ENCODE results near the gene RUNX2.
"Not testable (repeated sequence)": the region's sequence is repeated elsewhere in the genome, so short reads cannot be mapped to it uniquely, and the experiment has no call there.

Gene RUNX2

DNA sequence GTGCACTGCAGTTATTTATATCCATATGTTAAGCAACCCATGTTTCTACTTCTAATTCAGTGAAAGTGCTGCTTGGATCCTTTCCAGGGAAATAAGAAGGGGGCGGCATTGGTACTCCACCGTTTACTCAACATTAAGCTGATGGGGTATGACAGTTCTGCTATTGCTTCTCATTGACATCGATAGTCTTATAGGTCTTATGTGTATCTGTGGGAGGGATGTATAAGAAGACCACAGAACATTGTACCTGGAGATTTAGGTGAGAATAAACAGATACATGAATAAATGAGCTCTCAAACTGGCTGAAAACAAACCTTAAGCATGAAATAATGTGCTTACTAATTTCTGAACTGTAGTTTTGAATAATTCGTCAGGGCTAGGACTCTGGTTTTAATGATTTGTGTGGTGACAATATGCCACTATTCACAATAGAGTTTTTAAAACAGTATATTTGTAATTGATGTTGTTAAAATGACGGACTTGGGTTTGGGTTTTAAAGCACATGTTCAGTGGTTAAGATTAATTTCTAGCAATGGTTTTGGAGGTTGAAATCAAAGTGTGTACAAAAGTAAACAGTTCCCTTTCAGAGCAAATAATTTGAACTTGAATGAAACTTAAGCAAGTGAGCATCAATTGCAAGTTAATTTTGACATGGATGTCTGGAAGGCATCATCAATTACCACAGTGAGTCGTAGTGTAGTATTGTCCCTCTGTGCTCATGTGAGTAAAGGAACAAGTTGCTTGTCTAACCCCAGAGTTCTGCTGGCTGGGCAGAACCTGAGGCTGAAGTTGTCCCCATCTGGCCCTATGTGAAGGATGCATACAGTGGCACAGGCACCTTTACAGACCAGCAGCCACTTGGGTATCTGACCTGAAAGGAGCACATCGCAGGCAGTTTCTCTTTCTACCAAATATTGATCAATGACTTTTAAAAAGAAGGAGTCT lies 134.3 kb downstream of the RUNX2 start:
- DNase-seq: no peak

DNA sequence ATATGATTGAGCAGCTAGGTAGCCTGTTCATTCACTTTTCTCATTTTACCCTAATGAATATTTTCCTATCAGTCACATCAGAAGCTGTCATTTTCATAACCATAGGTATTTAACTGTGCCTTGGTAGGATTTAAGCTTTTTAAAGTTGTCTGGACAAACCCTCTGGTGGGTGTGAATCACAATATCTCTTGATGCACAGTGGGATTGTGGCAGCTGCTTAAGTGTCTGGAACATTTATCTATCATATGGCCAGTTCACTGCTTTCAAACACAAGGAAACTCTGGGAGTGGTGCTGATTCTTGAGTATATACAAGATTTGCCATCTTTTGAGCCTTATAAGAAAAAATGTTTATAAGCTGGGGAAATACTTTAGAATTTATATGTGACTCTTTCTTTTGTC lies 136.6 kb downstream of the RUNX2 start:
- no peak for DNase-seq

DNA sequence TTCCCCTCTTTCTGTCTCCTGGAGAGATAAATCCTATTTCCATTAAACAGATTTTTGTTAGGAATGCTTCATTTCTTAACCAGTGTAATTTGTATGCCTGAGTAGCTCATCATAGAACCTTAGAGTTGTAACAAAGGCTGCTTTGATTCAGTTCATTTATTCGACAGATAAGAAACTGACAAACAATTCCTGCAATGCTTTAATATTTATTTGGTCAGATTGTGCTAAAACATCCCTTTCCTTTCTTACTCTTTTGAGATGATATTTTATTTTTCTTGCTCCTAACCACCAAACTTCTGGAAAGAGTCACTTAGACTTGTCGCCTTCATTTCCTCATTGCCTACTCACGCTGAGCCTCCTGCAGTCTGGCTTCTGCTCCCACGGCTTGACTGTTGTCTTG lies 138.6 kb downstream of the RUNX2 start:
- no peak for DNase-seq

DNA sequence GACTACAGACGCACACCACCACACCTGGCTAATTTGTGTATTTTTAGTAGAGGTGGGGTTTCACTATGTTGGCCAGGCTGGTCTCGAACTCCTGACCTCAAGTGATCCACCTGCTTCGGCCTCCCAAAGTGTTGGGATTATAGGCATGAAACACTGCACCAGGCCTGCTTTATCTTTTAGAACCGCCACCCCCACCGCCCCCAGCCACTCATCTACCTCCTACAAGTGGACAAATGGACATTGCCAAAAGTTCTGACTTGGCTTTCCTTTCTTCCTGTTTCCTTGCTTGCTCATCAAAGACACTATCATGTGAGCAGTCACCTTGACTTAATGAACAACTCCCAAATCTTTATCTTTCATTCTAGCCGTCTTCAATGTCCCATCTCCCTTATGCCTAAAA lies 139.3 kb downstream of the RUNX2 start:
- not testable (repeated sequence) for DNase-seq

DNA sequence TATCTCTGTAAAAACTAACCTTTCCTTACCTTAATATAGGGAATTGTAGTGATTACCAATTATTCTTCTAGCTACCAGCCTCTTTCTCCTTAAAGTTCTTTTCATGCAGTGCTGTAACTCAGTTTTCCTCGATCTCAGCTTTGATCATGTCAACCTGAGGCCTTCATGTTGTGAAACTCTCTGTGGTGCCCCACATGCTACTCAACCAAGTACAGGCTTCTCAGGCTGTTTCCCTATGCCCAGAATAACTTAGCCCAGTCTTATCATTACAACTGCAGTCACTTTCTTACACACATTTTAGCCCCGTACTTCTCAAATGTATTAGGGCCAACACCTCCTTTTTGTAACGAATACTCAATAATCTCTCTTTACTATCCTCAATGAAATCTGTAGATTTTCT lies 139.7 kb downstream of the RUNX2 start:
- no peak for DNase-seq

DNA sequence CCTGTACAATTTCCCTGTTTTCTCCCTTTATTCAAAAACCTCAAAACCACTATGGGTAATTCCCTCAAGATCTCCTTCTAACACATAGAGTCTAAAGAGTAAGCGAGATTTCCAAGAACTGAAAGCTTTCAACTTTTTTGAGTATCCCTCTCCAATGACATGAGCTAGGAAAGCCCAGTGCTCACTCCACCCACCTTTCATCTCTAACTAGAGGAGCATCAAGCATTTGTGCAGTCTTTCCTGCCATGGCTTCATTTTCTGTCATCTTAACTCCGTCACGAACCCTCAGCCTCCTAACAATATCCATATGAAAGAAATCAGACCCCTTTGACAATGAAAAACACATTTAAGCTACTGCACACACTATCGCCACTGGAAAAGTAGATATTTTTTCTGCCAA lies 141.5 kb downstream of the RUNX2 start:
- DNase-seq: no peak

DNA sequence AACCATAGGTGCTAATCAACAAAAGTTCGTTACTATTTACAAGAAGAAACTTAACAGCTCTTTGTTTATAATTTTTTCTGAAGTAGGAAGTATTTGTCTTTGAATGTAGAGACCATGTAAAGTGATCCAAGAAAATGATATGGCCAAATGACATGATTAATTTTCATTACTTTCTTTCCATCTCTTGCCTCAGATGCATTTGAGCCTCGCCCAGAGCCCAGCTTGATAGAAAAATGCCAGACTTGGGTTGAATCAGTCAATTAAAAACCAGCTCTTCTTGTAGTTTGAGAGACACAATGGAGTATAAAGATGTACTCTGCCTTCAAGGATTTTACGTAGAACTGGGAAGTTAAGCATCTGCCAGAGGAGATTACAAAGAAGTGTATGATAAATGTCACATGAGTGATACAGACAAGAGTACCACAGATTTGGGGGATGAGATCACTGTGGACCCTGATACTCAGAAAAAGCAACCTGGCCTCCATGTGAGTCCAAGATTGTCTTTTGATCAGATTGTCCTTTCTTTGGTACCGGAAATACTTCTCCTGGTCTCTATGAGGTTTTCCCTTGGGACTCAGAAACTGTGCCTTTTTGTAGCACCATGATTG lies 142.1 kb downstream of the RUNX2 start:
- no peak for DNase-seq

DNA sequence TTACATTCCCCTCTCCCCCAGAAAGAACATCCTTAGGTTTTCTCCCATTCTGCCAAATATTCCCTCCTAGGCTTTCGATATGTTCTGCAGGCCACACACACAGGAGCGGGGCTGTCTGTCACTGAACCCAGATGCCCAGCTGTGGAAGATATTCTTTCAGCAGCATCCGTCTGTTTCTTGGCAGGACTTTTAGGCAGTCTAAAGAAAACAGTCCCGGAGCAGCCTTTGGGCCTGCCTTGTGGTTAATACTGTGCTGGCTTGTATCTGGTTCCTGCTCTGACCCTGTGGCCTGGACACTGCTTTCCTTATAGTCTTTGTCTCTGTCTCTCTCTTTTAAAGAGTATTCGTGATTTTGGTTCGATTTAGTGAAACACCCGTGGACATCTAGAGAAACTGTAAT lies 144.3 kb downstream of the RUNX2 start:
- no peak for DNase-seq

DNA sequence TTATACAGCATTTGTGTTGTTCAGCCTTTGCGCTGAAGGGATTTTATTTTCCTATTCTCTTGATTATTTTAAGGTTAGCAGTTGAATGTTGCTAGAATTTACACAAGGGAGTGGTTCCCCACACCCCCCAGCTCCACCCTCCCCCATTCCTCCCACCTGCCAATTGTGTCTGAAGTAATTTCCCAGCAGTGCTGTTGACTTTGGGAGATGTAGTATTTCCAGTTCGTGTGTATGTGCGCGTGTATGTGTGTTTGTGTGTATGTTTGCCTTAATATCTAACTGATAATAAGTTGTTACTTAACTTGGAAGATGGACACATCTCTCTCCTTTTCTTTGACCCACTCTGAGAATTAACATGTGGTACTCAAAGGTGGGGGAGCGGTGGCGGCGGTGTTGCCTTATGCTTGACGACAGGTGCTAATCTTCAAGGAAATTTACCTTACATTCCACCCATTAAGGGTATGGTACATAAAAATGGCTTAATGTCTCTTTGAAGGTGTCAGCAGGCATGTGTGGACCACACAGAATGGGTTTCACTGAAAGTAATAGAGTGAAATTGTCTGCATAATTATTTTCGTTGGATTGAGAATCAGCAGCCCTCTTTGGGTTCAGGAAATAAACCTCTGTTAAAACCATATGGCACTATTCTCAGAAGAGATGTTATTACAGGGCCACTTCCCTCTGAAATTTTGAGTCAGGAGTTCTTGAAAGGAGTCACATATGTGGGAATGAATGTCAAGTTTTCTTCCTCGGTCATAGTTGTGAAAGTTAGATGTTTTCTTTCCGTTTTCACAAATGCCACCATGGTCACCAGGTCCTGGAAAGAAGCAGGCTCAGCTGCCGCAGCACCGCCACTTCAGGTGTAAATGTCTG lies 145.2 kb downstream of the RUNX2 start:
- DNase-seq: peak; percentile 19

DNA sequence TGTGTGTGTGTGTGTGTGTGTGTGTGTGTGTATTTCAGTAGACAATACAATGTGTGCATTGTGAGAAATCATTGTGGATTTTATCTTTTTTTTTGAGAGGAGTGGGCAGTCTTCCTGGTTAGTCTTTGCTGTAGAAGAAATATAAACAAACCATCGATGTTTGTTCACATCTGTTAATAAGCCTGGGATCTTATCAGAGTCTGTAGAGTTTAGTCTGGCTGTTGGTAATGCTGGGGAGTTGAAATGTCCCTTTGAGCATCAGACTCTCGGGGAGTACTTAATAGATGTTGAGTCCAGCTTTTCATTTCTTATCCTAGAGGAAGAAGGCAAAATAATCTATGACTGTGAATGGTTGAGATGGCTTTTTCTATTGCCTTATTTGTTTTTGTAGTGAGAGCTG lies 146.2 kb downstream of the RUNX2 start:
- no peak for DNase-seq

DNA sequence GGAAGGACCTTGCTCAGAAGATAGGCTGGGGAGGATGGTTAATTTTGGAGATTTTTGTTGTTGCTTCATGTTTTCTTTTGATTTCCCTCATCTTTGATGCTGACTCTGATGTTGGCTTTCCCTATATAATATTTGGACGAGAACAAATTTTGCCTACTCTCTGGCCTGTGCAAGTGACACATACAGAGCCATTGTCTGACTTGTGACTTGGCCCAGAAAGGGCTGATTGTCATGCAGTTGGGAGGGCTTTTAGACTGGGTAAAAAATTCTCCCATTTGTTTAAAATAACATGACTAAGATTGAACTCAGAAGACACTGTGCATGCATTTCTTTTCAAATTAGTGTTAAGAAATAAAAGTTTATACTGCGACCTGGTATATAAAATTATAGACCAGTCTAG lies 148.2 kb downstream of the RUNX2 start:
- no peak for DNase-seq

DNA sequence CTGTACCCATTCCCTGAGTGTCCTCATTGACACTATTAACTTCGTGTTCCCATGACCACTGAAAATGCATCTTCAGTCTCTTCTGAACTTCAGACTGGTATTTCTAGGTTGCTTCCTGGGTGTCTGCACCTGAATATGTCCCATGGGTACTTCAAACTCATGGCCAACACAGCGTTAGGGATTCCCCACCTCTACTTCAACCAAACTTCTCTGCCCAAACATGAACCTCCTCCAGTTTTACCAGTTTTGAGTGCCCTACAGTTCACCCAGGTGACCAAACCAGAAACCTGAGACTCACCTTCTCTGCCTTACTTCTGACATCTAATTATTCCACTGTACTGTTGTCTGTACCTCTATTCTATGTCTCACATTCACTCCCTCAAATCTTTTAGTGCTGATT lies 149.1 kb downstream of the RUNX2 start:
- DNase-seq: no peak

DNA sequence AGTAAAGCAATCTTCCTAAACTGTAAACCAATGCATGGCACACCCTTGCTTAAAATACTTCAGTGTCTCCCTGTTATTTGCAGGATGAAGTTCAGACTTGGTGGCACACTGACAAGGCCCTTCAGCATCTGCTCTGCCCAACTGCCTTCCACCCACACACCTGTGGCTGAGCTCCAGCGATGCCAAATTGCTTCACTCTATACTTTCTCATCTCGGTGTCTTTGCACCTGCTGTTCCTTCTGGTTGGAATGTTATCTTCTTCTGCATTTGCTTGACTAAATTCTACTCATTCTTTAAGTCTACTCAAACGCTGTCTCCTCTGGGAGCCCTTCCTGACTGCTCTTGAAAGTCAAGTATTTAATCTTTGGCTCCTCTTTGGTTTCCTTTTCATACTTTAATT lies 149.7 kb downstream of the RUNX2 start:
- no peak for DNase-seq

DNA sequence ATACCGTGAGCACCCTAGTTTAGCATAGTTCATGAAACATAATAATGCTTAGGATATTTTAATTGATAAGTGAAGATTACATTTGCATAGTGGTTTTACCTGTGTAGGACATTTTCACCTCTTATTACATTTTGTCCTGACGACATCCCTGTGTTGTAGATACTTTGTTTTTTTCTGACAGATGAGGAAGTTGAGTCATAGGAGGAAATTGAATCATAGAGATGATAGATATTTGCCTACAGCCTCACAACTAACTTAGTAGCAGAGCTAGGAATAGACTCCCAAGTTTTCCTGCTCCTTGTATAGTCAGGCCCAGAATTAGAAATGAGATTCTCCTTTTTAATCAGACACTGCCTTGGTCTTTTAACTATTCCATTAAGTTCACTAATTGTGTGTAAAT lies 150.1 kb downstream of the RUNX2 start:
- DNase-seq: no peak

DNA sequence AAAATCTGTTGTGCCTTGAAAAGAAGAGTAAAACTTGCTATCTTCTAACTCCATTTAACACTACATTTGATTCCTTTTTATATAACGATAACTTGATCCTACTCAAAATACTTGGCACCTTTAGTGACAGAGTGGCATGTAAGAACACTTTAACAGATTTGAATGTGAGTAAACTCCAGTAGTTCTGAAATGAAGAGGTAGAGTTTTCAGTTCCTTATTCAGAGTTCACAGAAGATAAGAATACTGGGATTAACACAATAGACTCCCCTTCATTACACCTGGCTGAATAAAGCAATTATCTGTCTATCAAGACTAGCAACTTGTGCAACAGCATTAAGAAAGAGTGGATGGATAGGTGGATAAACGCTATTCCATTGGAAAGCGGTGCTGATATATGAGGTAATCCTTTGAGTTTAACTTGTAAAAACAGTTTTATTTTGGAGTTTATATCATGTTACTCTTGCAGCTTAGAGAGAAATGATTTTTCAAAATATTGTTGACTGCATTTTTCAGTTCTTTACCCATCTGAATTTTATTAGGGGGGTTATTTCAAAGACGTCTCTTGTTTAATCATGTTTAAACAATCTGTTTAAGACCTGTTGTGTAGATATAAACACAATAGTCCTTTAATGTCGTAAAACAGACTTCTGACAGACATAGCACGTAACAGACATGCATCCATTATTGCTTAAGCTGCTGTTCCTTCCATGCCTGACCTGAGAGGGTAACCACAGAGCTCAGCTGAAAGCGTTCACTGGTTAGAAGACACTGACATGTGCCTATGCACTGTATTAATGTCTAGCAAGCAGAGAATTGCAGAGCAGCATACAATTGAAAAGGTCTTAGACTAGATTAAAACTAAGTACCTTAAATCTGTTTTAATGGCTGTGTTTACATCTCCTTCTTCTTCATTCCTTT lies 152.0 kb downstream of the RUNX2 start:
- DNase-seq: no peak

DNA sequence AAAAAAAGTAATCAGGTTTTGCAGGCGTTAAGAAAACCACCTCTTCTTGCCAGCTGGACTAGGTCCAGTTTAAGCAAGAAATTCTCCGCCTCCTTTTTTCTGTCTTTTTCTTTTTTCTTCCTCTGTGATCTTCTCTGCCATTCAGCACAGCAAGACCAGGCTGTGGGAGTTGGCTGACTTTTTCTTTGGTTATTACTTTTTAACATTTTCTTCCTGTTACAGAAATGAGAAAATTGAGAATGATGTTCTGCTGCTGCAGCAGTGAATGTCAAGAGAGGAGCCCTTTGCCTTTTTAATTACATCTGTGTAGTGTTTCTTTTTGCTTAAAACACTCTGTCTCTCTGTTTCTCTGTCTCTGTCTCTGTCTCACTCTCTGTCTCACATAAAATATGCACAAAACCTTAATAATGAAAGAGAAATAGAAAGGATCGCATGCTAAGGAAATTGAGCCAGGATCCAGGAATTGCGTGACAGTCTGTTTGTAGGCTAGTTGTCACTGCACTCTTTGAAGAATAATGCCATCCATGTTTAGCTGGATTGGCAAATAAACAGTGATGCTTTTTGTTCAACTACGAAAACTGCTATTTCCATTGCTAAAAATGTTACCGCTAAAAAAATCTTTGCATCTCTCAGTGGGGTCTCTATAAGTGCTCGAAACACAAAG lies 152.8 kb downstream of the RUNX2 start:
- no peak for DNase-seq

DNA sequence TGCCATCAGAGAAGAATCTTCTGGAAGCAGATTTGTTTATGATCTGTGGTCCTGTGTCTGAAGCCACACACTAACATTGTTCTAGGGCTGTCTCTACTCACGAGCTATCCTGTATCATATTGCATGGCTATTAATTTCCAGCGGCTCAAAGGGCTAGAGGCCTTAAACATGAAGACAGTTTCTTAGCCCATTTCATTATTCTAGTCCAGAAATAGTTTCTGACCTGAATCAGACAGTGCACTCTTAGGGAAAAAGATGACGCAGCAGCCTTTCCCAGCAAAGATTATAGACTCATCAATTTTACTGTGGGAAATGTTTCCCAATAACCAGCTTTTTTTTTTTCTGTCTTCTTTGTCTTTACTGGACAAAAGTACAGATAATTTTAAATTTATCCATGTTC lies 154.9 kb downstream of the RUNX2 start:
- DNase-seq: no peak

DNA sequence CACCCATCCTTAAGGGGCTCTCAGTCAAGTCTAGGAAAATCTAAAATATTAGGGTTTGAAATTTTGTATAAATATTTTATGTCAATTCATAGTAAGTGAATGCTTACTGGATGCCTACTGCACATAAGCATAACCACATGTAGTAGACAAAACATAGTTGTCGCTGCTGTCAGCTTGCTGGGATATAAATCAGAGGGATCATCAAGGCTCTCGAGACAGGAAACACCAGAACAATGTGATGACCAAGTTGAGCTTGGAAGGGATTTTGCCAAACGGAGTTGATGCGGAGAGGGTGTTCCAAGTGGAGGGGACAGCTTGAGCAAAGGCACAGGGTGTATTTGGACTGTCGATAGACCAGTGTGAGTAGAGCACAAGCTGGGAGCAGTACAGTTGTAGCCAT lies 155.4 kb downstream of the RUNX2 start:
- no peak for DNase-seq

DNA sequence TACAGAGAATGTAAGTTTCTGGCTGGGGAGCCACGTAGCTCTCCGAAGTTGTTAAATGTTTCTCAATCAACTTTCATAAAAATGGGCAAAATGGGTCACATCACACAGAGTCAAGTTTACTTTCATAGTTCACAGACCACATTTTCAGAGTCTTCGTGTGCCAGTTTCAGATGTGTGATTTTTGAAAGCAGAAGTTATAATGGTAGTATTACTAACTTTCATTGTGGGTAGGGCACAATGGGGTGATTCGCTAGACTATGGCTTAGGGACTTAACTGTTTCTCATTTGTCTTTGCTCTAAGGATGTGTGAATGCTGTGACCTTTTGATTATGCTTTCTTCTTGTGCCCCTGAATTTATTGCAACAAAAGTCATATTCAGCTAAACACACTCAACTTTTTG lies 158.6 kb downstream of the RUNX2 start:
- DNase-seq: no peak

DNA sequence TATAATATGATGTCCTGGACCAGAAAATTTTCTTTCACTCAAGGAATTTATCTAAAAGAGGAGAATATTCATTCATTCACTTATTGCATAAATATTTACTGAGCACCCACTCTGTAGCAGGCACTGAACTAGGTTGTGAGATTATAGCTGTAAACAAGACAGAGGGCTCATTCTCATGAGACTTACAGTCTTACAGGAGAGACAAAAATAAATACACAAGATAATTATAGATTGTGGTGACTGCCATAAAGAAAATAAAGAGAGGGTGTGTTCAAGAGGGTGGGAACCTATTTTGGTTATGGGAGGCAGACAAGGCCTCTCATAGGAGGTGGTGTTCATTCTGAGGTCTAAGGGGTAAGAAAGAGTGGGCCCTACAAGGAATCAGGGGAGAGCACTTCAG lies 159.5 kb downstream of the RUNX2 start:
- DNase-seq: no peak

DNA sequence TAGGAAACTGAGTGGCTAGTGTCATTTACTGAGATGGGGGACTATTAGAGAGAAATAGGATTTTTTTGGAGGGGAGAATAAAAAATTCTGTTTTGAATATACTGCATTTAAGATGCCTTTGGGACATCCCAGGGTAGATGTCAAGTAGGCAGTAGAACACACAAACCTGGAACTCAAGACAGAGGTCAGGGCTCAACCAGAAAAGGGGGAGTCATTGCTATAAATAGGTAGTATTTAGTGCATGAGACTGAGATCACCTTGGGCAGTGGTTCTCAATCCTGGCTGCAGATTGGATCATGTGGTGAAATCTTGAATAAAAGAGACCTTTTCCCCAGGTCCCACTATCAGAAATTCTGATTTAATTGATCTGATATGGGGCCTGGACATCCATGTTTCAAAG lies 160.1 kb downstream of the RUNX2 start:
- no peak for DNase-seq

DNA sequence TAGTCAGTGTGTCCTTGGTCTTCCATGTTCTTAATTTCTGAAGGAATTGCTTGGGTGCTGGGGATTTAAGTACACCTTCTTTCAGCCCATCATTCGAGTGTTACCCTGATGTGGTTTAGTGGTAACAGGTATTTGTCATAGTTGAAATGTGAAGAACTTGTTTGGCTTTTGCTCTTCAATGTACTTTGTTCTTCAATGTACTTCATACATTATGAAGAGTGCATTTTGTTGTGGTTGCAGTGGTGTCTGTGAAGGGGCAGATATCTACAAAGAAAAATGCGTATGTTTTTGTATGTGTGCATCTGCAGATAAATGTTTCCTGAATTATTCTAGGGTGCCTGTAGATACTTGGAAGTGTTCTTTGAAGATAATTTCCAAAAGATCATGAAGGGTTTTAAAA lies 160.8 kb downstream of the RUNX2 start:
- DNase-seq: no peak
